VCaP (cell line): Measurements from ENCODE around the gene POMT1.

Experiments used
- H3K27ac ChIP-seq: fragments of 450-650 bp; 2 replicates; pipeline ENCODE4 v1.5.1; 2017
- TF ChIP-seq, protein P1 (sequence below): fragments of 450-650 bp; conservative IDR thresholded peaks from 2 replicates; pipeline ENCODE4 v1.5.1; 2017; ENCODE audit warnings: mild to moderate bottlenecking, moderate library complexity

Gene POMT1

DNA sequence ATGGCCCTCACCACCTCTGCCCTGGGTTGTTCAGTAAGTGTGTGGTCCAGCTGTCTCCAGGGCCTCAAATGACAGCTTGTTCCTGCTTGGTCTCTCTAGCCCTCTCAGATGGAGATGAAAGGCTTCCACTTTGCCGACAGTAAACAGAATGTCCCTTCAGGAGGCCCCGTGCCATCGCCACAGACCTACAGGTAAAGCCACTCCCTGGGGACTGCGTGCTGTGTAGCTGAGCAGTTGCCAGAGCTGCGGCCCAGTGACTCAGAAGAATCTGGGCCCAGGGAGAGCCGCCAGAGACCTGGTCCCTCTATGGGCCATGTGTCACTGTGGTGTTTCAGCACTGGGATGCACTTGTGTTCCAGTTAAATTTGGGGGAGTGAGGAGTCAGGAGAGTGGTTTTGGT, 10.6 kb upstream of the POMT1 start:
- TF ChIP-seq, protein P1, sequence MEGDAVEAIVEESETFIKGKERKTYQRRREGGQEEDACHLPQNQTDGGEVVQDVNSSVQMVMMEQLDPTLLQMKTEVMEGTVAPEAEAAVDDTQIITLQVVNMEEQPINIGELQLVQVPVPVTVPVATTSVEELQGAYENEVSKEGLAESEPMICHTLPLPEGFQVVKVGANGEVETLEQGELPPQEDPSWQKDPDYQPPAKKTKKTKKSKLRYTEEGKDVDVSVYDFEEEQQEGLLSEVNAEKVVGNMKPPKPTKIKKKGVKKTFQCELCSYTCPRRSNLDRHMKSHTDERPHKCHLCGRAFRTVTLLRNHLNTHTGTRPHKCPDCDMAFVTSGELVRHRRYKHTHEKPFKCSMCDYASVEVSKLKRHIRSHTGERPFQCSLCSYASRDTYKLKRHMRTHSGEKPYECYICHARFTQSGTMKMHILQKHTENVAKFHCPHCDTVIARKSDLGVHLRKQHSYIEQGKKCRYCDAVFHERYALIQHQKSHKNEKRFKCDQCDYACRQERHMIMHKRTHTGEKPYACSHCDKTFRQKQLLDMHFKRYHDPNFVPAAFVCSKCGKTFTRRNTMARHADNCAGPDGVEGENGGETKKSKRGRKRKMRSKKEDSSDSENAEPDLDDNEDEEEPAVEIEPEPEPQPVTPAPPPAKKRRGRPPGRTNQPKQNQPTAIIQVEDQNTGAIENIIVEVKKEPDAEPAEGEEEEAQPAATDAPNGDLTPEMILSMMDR, result no peak

DNA sequence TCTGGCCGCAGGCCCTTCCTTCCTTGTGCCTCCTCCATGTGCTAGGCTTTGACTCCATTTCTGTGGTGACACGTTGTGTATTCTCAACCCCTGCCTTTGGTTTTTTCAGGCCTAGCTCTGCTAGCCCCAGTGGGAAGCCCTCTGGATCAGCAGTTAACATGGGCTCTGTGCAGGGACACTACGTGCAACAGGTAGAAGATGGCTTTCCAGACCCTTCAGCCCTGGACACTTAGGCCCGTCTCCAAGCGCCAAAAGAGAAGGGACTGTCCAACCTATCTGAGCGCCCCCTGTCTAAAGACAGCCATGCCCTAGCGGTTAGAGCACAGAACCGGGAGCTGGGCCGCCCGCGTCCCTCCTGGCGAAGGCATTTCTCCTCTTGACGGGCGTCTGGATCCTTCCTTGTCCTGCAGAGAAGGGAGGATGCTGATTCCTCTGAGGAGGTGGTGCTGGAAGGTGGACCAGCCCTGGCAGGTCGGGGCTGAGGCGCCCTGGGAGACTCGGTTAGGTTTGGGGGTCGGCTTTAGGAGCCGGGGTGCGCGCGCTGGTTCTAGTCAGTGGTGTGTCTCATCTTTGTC, 8.3 kb upstream of the POMT1 start:
- TF ChIP-seq, protein P1, result no peak
- no peak overlapping the region for H3K27ac ChIP-seq

More for the DNA sequence above, 10.6 kb upstream of the POMT1 start:
- no peak overlapping the region for H3K27ac ChIP-seq

DNA sequence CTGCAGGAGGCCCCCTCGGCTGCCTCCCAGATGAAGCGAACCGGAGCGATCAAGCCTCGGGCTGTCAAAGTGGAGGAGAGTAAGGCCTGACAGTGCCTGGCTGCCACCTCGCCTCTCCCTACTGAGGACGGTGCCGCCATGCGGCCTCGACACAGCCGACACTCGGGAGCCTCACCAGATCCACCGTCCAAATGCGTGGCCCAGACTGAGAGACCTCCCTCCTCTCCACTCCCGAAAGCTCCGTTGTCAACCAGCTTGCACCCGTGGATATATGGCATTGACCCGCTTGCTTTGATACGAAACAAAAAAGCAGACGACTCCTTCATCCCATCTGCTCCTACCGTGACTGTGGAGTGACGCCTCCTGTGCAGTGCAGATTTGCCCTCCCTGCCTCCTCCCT, 6.9 kb upstream of the POMT1 start:
- H3K27ac ChIP-seq, result peak overlapping the region; percentile 5; the same call in 1 of the 2 replicates
- TF ChIP-seq, protein P1, result no peak

DNA sequence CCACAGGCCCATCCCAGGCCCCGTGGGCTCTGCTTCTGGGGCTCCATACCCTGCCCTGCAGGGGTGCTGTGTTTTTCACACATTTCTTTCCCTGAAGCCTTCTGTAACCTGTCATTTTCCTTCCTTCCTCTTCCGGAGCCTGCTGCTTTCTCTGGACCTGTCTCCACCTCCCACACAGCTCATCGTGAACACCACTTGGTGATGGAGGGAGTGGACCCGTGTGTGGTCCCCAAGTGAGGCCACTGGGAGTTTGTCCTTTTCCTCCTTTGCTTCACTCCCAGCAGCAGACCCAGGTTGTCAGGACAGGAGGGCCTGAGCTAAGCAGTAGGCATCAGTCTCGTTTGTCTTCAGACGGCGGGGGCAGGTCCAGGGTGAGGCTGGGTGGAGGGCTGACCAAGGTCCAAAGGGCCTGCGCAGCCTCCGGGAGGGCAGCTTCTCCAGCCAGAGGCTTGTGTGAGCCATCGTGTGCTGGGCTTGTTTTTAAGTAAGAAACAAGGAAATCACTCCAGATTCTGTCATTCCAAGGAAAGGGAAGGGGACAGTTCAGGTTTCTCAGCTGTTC, 5.8 kb upstream of the POMT1 start:
- H3K27ac ChIP-seq, result peak overlapping the region; percentile 5; the same call in 1 of the 2 replicates
- TF ChIP-seq, protein P1, result no peak

DNA sequence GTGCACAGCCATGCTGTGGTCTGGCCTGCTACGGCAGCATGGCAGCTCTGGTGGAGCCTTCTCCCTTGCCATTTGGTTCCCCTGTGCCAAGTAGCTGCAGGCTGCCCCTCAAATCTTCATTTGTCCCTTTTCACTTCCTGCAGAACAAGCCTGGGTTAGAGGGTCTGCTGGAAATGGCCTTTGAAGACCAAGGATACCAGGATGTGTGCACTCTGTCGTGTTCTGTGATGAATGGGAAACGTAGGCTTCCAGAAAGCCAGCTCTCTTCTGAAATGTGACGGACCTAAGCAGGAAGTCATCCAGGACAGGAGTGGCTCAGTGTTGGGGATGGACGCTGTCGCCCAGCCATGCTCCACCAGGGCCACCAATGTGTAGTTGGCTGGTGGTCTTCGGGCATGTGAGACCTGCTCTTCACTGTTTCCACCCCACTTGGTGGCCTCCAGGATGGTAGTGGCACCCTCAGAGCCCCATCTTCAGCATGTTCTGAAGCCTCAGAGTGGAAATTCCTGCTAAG, 3.4 kb upstream of the POMT1 start:
- H3K27ac ChIP-seq, result no peak overlapping the region; the same call in 1 of the 2 replicates
- TF ChIP-seq, protein P1, result no peak

DNA sequence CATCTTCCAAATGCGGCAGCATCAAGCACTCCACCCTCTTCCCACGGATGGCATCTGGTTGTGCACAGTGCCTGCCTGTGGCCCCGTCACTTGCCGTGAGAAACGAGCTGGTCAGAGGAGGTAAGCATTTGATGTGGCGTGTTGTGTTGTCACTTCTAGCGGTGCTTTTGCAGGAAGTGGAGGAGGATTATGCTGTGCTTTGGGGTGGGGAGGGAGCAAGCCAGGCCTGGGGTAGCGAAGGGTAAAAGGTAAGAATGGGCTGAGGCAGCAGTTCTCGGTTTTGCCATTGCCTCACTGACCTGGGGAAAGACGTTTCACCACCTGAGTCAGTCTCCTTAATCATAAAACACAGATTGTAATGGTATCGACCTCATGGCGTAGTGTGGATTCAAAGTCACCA, 2.3 kb upstream of the POMT1 start:
- TF ChIP-seq, protein P1, result no peak

DNA sequence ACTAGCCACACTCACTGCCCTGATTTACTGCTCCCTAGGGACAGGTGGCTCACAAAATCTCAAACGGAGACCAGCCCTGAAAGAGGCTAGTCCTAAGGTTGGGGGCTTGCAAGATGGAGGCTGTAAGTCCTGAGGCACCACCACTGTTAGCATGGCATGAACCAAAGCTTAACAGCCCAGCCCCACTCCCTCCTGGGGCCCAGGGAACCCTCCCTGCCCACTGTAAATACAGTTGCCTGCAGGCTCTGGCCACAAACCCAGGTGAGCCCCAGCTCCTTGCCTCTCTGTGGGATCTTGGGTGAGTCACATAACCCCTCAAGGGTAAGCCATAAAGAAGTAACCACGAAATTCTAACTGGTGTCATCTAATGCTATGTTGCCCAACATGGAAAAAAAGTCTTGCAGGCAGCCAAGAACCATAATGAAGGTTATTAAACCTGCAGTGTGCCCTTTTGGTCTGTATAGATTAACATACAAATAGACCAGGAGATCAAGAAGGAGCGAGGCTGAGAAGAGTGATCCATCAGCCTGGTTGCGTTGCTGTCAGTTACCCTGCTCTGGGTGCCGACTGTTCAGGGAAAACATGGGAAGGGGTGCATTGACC, 1.7 kb upstream of the POMT1 start:
- TF ChIP-seq, protein P1, result no peak
- peak overlapping the region; percentile 89; the same call in 1 of the 2 replicates for H3K27ac ChIP-seq

More for the DNA sequence above, 2.3 kb upstream of the POMT1 start:
- peak overlapping the region; percentile 89; the same call in 1 of the 2 replicates for H3K27ac ChIP-seq
